ENCODE measurements around the gene GALNT2. TPM values are rescaled to one million over a fixed set of nuclear protein-coding genes. Genes with fewer than 3 reads are reported as not detected.

The GALNT2 gene
- total and polyA plus RNA-seq, 2 donors, result 28.7 to 55.0 TPM

- DNase-seq (ENCODE audit: extremely low spot score), result no peak
- Histone ChIP-seq H3K4me3 (ENCODE audit: low read depth, low read length) (no peak overlapping the region), H3K27ac (ENCODE audit: low read depth) (no peak overlapping the region), H3K4me1 (ENCODE audit: insufficient read depth) (no peaks in the 10 kb centered on the region), H3K36me3 (ENCODE audit: insufficient read depth) (no peaks in the 10 kb centered on the region)
- WGBS, result 72% methylated on average over 11 of the region's 11 CpGs
Observed at GRCh38 chr1:230109895-230110667, 43.0 kb downstream of the GALNT2 start.

GRCh38 chr1:230110971-230111370, 43.9 kb downstream of the GALNT2 start:
- no peaks in the 10 kb centered on the region for H3K36me3 ChIP-seq (ENCODE audit: insufficient read depth)
- no peak overlapping the region for H3K4me3 ChIP-seq (ENCODE audit: low read depth, low read length)
- H3K4me1 ChIP-seq (ENCODE audit: insufficient read depth), result no peaks in the 10 kb centered on the region
- H3K27ac ChIP-seq (ENCODE audit: low read depth), result no peak overlapping the region
- WGBS, result 95% methylated on average over 8 of the region's 8 CpGs
- no peak for DNase-seq (ENCODE audit: extremely low spot score)

- H3K4me3 ChIP-seq (ENCODE audit: low read depth, low read length), result no peak overlapping the region
- DNase-seq (ENCODE audit: extremely low spot score), result no peak
- WGBS, result 72% methylated on average over 7 of the region's 7 CpGs
- H3K27ac ChIP-seq (ENCODE audit: low read depth), result no peak overlapping the region
- no peaks in the 10 kb centered on the region for H3K4me1 ChIP-seq (ENCODE audit: insufficient read depth)
- H3K36me3 ChIP-seq (ENCODE audit: insufficient read depth), result no peaks in the 10 kb centered on the region
Observed at GRCh38 chr1:230112131-230112701, 45.2 kb downstream of the GALNT2 start.

GRCh38 chr1:230112782-230113181, 45.7 kb downstream of the GALNT2 start:
- Histone ChIP-seq H3K4me3 (ENCODE audit: low read depth, low read length) (no peak overlapping the region), H3K27ac (ENCODE audit: low read depth) (no peak overlapping the region), H3K36me3 (ENCODE audit: insufficient read depth) (no peaks in the 10 kb centered on the region), H3K4me1 (ENCODE audit: insufficient read depth) (no peaks in the 10 kb centered on the region)
- DNase-seq (ENCODE audit: extremely low spot score), result no peak
- whole genome bisulfite sequencing, result 93% methylated on average over 5 of the region's 5 CpGs

GRCh38 chr1:230113235-230113592, 46.2 kb downstream of the GALNT2 start:
- H3K4me1 ChIP-seq (ENCODE audit: insufficient read depth), result no peaks in the 10 kb centered on the region
- H3K36me3 ChIP-seq (ENCODE audit: insufficient read depth), result no peaks in the 10 kb centered on the region
- WGBS, result 94% methylated on average over 4 of the region's 4 CpGs
- no peak overlapping the region for H3K4me3 ChIP-seq (ENCODE audit: low read depth, low read length)
- no peak overlapping the region for H3K27ac ChIP-seq (ENCODE audit: low read depth)
- DNase-seq (ENCODE audit: extremely low spot score), result no peak

GRCh38 chr1:230113593-230114236, 46.7 kb downstream of the GALNT2 start:
- Histone ChIP-seq H3K27ac (ENCODE audit: low read depth) (no peak overlapping the region), H3K4me3 (ENCODE audit: low read depth, low read length) (no peak overlapping the region), H3K36me3 (ENCODE audit: insufficient read depth) (no peaks in the 10 kb centered on the region), H3K4me1 (ENCODE audit: insufficient read depth) (no peaks in the 10 kb centered on the region)
- WGBS, result 69% methylated on average over 17 of the region's 17 CpGs
- DNase-seq (ENCODE audit: extremely low spot score), result no peak

- Histone ChIP-seq H3K27ac (ENCODE audit: low read depth) (no peak overlapping the region), H3K36me3 (ENCODE audit: insufficient read depth) (no peaks in the 10 kb centered on the region), H3K4me3 (ENCODE audit: low read depth, low read length) (no peak overlapping the region), H3K4me1 (ENCODE audit: insufficient read depth) (no peaks in the 10 kb centered on the region)
- DNase-seq (ENCODE audit: extremely low spot score), result no peak
- WGBS, result 82% methylated on average over 15 of the region's 15 CpGs
Observed at GRCh38 chr1:230114237-230114651, 47.2 kb downstream of the GALNT2 start.

GRCh38 chr1:230117694-230118093, 50.7 kb downstream of the GALNT2 start:
- WGBS, result 98% methylated on average over 6 of the region's 6 CpGs
- H3K27ac ChIP-seq (ENCODE audit: low read depth), result no peak overlapping the region
- no peak overlapping the region for H3K4me3 ChIP-seq (ENCODE audit: low read depth, low read length)
- DNase-seq (ENCODE audit: extremely low spot score), result no peak
- H3K36me3 ChIP-seq (ENCODE audit: insufficient read depth), result no peaks in the 10 kb centered on the region
- no peaks in the 10 kb centered on the region for H3K4me1 ChIP-seq (ENCODE audit: insufficient read depth)

- no peaks in the 10 kb centered on the region for H3K4me1 ChIP-seq (ENCODE audit: insufficient read depth)
- 90% methylated on average over 6 of the region's 6 CpGs for WGBS
Observed at GRCh38 chr1:230119340-230119739, 52.3 kb downstream of the GALNT2 start.

GRCh38 chr1:230120289-230120920, 53.4 kb downstream of the GALNT2 start:
- DNase-seq (ENCODE audit: extremely low spot score), result no peak
- no peaks in the 10 kb centered on the region for H3K36me3 ChIP-seq (ENCODE audit: insufficient read depth)
- H3K4me1 ChIP-seq (ENCODE audit: insufficient read depth), result no peaks in the 10 kb centered on the region
- H3K27ac ChIP-seq (ENCODE audit: low read depth), result no peak overlapping the region
- 85% methylated on average over 14 of the region's 14 CpGs for WGBS
- no peak overlapping the region for H3K4me3 ChIP-seq (ENCODE audit: low read depth, low read length)

More at GRCh38 chr1:230119340-230119739, 52.3 kb downstream of the GALNT2 start:
- H3K27ac ChIP-seq (ENCODE audit: low read depth), result no peak overlapping the region
- DNase-seq (ENCODE audit: extremely low spot score), result no peak
- H3K4me3 ChIP-seq (ENCODE audit: low read depth, low read length), result no peak overlapping the region
- H3K36me3 ChIP-seq (ENCODE audit: insufficient read depth), result no peaks in the 10 kb centered on the region

- no peak for DNase-seq (ENCODE audit: extremely low spot score)
- Histone ChIP-seq H3K4me1 (ENCODE audit: insufficient read depth) (no peaks in the 10 kb centered on the region), H3K36me3 (ENCODE audit: insufficient read depth) (no peaks in the 10 kb centered on the region), H3K4me3 (ENCODE audit: low read depth, low read length) (no peak overlapping the region), H3K27ac (ENCODE audit: low read depth) (no peak overlapping the region)
- WGBS, result 79% methylated on average over 9 of the region's 9 CpGs
Observed at GRCh38 chr1:230120921-230121381, 53.9 kb downstream of the GALNT2 start.

GRCh38 chr1:230121950-230122349, 54.9 kb downstream of the GALNT2 start:
- Histone ChIP-seq H3K36me3 (ENCODE audit: insufficient read depth) (no peaks in the 10 kb centered on the region), H3K4me1 (ENCODE audit: insufficient read depth) (no peaks in the 10 kb centered on the region), H3K4me3 (ENCODE audit: low read depth, low read length) (no peak overlapping the region), H3K27ac (ENCODE audit: low read depth) (no peak overlapping the region)
- WGBS, result 97% methylated on average over 4 of the region's 4 CpGs
- DNase-seq (ENCODE audit: extremely low spot score), result no peak

- Histone ChIP-seq H3K4me1 (ENCODE audit: insufficient read depth) (no peaks in the 10 kb centered on the region), H3K4me3 (ENCODE audit: low read depth, low read length) (no peak overlapping the region)
- 88% methylated on average over 16 of the region's 16 CpGs for WGBS
Observed at GRCh38 chr1:230122366-230123279, 55.6 kb downstream of the GALNT2 start.

More at GRCh38 chr1:230122366-230123279, 55.6 kb downstream of the GALNT2 start:
- DNase-seq (ENCODE audit: extremely low spot score), result no peak
- Histone ChIP-seq H3K36me3 (ENCODE audit: insufficient read depth) (no peaks in the 10 kb centered on the region), H3K27ac (ENCODE audit: low read depth) (no peak overlapping the region)
